ENCODE data around the gene RBM38.

DNA sequence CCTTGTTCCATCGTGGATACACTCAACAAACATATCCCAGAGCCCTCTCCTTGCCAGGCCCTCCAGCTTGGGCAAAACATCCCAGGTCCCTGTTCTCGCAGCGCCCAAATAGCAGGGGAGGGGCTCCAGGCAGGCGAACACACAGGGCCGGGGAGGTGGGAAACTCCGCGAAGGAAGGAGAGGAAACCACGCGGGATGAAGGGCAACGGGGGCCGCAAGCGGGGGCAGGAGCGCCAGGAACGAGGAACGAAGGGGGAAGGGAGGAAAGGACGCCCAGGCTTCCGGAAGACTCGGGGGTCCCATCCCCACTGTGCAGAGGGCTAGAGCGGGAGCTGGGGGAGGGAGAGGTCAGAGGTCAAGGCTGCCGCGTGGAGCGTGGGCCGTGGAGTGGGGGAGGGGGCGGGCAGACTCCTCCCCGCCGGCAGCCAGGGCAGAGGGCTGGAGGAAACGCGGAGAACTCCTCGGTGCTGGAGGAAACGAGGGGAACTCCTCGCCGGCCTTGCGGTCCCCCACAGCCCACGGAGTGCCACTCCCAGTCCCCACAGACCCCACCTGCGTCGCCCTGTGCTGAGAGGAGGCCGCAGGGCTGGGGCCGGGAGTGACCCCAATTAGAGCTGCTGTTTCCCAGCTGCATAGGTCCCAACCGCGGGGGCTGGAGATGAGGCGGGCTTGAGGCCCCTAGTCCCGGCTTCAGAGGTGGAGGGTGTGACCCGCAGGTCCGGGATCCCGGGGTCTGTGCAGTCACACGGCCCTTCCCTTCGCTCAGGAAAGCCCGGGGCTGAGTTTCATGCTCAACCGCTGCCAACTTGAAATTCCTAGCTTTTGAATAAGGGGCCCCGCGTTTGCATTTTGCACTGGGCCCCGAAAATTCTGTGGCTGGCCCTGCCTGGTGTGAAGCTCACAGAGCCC is 1.2 kb upstream of the RBM38 start:
- TF ChIP-seq, protein P1, sequence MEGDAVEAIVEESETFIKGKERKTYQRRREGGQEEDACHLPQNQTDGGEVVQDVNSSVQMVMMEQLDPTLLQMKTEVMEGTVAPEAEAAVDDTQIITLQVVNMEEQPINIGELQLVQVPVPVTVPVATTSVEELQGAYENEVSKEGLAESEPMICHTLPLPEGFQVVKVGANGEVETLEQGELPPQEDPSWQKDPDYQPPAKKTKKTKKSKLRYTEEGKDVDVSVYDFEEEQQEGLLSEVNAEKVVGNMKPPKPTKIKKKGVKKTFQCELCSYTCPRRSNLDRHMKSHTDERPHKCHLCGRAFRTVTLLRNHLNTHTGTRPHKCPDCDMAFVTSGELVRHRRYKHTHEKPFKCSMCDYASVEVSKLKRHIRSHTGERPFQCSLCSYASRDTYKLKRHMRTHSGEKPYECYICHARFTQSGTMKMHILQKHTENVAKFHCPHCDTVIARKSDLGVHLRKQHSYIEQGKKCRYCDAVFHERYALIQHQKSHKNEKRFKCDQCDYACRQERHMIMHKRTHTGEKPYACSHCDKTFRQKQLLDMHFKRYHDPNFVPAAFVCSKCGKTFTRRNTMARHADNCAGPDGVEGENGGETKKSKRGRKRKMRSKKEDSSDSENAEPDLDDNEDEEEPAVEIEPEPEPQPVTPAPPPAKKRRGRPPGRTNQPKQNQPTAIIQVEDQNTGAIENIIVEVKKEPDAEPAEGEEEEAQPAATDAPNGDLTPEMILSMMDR (IDR thresholded peaks at IDR 0.05) = no peak
- no peak for TF ChIP-seq POLR2A (IDR thresholded peaks at IDR 0.05)

Measured in lower leg skin (tissue), 3 donors.